Mesodermal cell (in vitro differentiated cells): Measurements from ENCODE around the gene RBM44.

Experiments
- H3K27ac ChIP-seq: 2 replicates; pipeline ENCODE4 v1.7.0; 2013; ENCODE audit warnings: mild to moderate bottlenecking, low read depth, low read length, moderate library complexity; ENCODE audit not compliant: severe bottlenecking
- H3K36me3 ChIP-seq: 2 replicates; pipeline ENCODE4 v1.7.1; 2013; ENCODE audit warnings: mild to moderate bottlenecking, low read length, moderate library complexity; ENCODE audit not compliant: control insufficient read depth, insufficient read depth
- H3K4me1 ChIP-seq: one replicate; pipeline ENCODE4 v1.7.1; 2013; ENCODE audit warnings: mild to moderate bottlenecking, low read length; ENCODE audit not compliant: insufficient read depth, control insufficient read depth, poor library complexity, severe bottlenecking
- H3K4me3 ChIP-seq: 2 replicates; pipeline ENCODE4 v1.7.0; 2013; ENCODE audit warnings: low read length, control low read depth, mild to moderate bottlenecking; ENCODE audit not compliant: insufficient read depth, poor library complexity, severe bottlenecking; ENCODE audit errors: extremely low read depth
- H3K9me3 ChIP-seq: 2 replicates; pipeline ENCODE4 v1.7.1; 2013; ENCODE audit warnings: mild to moderate bottlenecking, low read length, moderate library complexity; ENCODE audit not compliant: control insufficient read depth
- WGBS, 2 experiments: methylation state at CpG; one replicate each; pipeline ENCODE4 v1.1.5; 2013; ENCODE audit warnings: missing lambda C conversion rate in 2 of 2; ENCODE audit not compliant: insufficient coverage in 2 of 2; 5-methylcytosine and 5-hydroxymethylcytosine counted together

The RBM44 gene

DNA sequence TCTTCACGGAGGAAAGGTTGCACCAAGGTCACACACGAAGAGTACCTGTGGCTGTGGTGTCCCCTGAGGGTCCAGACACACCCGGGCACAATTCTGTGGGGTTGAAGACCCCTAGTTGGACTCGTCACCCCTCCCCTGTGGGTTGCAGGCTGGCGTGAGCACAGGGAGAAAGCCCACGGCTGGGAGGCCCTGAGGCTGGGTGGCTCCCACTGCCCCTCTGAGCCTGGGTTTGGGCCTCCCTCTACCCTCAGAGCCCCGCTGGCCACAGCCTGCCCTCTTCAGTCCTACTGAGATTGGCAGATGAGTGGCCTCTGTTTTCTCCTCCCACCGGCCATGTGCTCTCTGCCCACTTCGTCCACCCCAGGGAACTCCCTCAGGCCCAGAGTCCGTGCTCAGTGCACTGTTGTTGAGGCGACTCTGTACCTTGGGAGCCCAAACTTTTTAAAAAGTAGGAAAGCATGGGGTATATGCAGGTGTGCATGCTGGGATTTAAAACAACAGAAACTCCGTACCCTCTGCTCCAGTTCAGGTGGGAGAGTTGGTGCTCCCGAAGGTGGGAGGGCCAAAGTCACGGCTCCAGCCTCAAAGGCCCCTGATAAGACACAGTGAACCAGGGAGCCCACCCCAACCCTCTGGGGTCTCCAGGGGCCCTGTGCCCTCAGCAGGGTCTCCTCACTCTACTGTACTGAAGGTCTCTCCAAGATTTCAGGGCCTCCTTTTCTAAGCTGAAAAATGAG, 79.9 kb downstream of the RBM44 start:
- H3K4me3 ChIP-seq = no peak overlapping the region
- H3K36me3 ChIP-seq = no peaks in the 10 kb centered on the region
- no peak overlapping the region for H3K27ac ChIP-seq
- no peaks in the 10 kb centered on the region for H3K9me3 ChIP-seq
- 87 to 90% methylated on average over 13 to 14 of the region's 14 CpGs for WGBS, 2 experiments
- peaks cover 12% of the 10 kb centered on the region for H3K4me1 ChIP-seq

DNA sequence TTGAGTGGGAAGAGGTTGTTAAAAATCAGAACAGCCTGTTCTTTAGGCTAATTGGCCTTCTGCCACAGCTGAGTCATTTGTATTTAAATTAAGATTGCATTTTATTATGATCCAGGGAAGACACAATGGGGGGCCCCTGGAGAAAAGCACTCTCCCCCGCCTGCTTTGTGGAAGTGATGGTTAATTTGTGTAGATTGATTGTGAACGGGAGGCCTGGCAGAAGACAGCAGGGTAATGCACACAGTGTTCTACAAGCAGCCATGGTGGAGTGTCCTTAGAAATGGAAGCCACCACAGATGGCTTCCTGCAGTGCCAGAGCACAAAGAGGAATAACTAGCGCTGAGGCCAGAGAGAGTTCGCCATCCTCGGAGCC, 80.5 kb downstream of the RBM44 start:
- 73 to 90% methylated on average over 4 of the region's 5 CpGs for WGBS, 2 experiments
- no peak overlapping the region for H3K27ac ChIP-seq

DNA sequence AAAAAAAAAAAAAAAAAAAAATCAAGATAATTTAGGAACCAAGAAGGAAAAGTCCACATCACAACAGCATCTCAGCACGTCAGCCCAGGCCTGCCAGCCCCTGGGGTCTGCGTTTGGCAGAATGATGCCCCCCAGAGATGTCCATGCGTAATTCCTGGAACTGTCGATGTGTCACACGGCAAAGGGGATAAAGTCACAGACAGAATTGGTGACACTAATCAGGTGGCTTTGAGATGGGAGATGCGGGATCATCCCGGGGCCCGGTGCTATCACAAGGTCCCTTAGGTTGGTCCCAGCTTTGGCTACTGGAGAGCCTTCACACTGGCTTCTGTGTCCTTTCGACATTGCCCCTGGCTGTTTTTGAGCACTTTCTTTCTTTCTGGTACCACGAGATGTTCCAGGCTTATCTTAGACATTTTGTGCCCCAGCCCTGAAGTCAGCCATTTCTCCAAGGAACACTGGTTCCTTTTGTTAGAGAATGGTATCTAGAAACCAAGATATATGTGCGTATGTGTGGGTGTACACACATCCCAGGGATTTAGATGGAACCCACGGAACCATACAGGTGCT, 81.5 kb downstream of the RBM44 start:
- Histone ChIP-seq H3K9me3 (no peaks in the 10 kb centered on the region), H3K36me3 (no peaks in the 10 kb centered on the region), H3K4me3 (no peak overlapping the region), H3K27ac (no peak overlapping the region), H3K4me1 (peaks cover 3% of the 10 kb centered on the region)
- 95 to 96% methylated on average over 11 of the region's 12 CpGs for WGBS, 2 experiments

More for the DNA sequence above, 80.5 kb downstream of the RBM44 start:
- Histone ChIP-seq H3K9me3 (no peaks in the 10 kb centered on the region), H3K4me1 (peaks cover 11% of the 10 kb centered on the region), H3K36me3 (no peaks in the 10 kb centered on the region), H3K4me3 (no peak overlapping the region)

- Histone ChIP-seq H3K27ac (no peak overlapping the region), H3K9me3 (no peaks in the 10 kb centered on the region), H3K4me1 (no peaks in the 10 kb centered on the region), H3K36me3 (no peaks in the 10 kb centered on the region), H3K4me3 (no peak overlapping the region)
- 86% methylated on average over 16 of the region's 20 CpGs for WGBS, 2 experiments
Measured at GRCh38 chr2:237882510-237883481, 84.2 kb downstream of the RBM44 start.

DNA sequence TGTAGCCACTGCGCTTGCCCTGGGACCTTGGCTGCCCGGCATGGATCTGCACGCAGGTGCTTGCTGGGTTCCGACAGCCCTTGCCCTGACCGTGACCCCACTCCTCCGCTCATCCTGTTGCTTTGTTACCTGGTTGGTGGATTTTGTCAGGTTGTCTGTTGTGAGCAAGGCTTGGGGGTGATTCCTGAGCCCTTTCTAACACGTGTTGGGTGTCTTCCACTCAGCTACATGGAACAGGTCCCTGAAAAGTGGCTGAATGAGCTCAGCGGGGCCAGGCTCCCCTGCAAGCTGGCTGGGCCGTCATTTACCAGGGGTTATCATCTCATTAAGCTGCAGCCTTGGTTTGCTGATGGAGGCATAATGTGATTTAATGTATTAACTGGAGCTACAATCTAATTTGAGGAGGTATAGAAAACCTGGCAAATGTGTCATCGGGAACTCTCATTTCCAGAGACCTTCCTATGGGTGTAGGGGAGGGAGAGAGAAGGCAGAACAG, 85.4 kb downstream of the RBM44 start:
- Histone ChIP-seq H3K9me3 (no peaks in the 10 kb centered on the region), H3K27ac (no peak overlapping the region), H3K4me1 (no peaks in the 10 kb centered on the region), H3K36me3 (no peaks in the 10 kb centered on the region), H3K4me3 (no peak overlapping the region)
- 90 to 95% methylated on average over 4 of the region's 10 CpGs for WGBS, 2 experiments

GRCh38 chr2:237884681-237885080, 86.1 kb downstream of the RBM44 start:
- Histone ChIP-seq H3K9me3 (no peaks in the 10 kb centered on the region), H3K36me3 (no peaks in the 10 kb centered on the region), H3K4me3 (no peak overlapping the region), H3K27ac (no peak overlapping the region), H3K4me1 (no peaks in the 10 kb centered on the region)
- 82% methylated on average over 12 to 13 of the region's 13 CpGs for WGBS, 2 experiments

DNA sequence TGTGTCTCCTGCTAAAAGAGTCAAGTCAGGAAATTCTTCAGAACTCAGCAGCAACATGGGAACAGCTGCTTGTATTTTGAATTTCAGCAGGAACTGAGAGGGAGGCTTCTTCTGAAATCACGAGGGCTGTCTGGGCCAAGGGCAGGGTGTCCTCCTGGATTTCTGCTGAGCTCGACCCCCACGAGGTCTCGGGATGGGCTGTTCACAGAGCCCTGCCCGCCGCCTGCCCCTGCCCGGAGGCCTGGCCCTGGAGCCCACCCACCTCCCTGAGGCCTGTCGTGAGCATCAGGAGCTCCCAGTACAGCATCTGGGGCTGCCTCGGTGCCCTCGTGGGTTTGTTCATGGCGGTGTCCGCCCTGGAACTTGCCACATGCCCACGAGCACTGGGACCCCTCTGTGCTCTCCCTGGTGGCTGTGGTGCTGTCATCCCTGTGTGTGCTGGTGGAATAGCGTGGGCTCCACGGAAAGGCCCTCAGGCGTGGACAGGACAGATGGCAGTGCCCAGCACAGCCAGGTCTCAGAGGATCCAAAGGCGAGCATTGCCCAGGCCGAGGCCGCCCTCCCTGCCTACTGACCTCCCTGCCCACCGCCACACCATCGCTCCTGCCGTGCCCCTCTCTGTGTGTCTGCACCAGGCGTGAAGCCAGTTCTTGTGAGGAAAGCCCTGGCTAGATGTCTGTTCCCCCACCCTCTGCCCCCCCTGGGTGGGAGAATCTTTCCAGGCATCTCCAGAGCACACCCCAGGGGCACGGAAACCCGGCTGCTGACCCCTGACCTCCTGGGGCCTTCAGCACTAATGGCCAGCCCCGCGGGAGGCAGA, 86.7 kb downstream of the RBM44 start:
- Histone ChIP-seq H3K4me1 (no peaks in the 10 kb centered on the region), H3K36me3 (no peaks in the 10 kb centered on the region), H3K27ac (no peak overlapping the region), H3K4me3 (no peak overlapping the region), H3K9me3 (no peaks in the 10 kb centered on the region)
- 91 to 93% methylated on average over 20 to 25 of the region's 27 CpGs for WGBS, 2 experiments

DNA sequence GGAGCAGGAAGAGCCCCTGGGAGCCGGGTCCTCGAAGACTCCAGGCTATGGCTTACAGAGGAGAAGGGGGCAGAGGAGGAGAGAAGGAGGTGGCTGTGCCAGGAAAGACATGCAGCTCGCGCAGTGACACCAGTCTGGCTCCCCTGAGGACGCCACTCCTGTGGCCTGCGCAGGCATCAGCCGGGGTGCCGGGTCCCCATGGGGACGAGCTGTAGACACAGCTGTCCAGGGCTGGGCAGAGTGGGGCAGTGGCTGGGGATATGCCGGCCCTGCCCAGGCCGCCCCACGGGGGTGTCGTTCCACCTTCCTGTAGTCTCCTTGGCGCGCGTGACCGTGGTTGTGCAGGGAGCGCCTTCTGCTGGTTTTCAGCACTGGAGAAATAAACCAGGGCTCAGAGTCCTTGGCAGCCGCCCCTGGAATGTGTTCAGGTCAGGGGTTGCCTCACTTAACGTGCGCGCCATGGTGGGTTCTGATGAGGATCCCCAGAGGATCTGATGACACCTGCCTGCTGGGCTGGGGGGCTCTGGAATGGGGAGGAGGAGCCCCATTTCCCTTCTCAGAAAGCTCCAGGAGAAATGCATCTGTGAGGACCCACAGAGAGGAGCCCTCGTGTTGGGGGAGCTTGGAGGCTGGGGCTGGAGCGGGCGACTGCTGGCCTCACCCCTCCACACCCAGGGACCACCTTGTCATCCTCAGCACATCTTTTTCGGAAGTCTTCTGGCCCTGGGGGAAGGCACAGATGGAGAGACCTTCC, 87.5 kb downstream of the RBM44 start:
- no peaks in the 10 kb centered on the region for H3K4me1 ChIP-seq
- no peaks in the 10 kb centered on the region for H3K36me3 ChIP-seq
- H3K27ac ChIP-seq = no peak overlapping the region
- WGBS, 2 experiments = 92 to 95% methylated on average over 20 to 26 of the region's 26 CpGs
- no peak overlapping the region for H3K4me3 ChIP-seq
- no peaks in the 10 kb centered on the region for H3K9me3 ChIP-seq

GRCh38 chr2:237886685-237887481, 88.3 kb downstream of the RBM44 start:
- no peaks in the 10 kb centered on the region for H3K4me1 ChIP-seq
- 92 to 96% methylated on average over 11 to 21 of the region's 23 CpGs for WGBS, 2 experiments
- H3K36me3 ChIP-seq = no peaks in the 10 kb centered on the region
- H3K27ac ChIP-seq = no peak overlapping the region
- no peaks in the 10 kb centered on the region for H3K9me3 ChIP-seq
- H3K4me3 ChIP-seq = no peak overlapping the region
